ENCODE data around the gene ARHGDIA.
A peak's percentile ranks its signal among the peaks of the same experiment; 100 is the strongest.

Gene ARHGDIA

GRCh38 chr17:81888988-81889595, 18.0 kb upstream of the ARHGDIA start:
- no peak for DNase-seq (ENCODE audit: extremely low read depth in 1 of 2, low read depth in 1 of 2)

- no peak for DNase-seq (ENCODE audit: extremely low read depth in 1 of 2, low read depth in 1 of 2)
These were observed 17.2 kb upstream of the ARHGDIA start for GRCh38 chr17:81888105-81888987.

DNA sequence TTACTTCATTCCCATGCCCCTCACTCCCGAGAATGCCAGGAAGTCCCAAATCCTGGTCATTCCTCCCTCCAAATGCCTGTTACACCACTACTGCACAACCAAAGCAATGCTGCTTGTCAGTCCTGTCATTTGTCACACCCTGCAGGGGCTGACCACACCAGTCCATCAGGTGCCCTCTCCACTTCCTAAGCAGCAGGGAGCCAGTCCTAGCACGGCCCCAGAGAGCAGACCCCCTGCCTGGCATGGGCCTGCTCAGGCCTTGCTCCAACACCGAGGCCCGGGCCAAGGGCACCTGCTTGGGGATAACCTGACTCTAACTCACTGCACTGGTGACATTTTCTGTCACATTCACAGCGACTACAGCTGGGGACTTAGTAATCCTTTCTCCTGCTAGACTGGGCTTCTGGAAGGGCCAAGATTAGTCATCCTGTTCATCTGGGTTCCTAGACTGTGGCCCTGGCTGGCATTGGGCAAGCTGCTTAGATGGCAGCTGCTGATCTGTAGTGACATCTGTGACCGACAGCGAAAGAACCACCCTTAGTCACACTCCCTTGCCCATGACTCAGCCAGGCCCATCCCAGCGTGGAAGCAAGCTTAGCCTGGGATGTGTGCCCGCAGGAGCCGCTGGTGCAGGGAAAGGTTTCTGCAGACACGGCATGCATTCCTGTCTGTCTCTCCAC, 14.9 kb upstream of the ARHGDIA start:
- DNase-seq (ENCODE audit: extremely low read depth in 1 of 2, low read depth in 1 of 2), result no peak

DNA sequence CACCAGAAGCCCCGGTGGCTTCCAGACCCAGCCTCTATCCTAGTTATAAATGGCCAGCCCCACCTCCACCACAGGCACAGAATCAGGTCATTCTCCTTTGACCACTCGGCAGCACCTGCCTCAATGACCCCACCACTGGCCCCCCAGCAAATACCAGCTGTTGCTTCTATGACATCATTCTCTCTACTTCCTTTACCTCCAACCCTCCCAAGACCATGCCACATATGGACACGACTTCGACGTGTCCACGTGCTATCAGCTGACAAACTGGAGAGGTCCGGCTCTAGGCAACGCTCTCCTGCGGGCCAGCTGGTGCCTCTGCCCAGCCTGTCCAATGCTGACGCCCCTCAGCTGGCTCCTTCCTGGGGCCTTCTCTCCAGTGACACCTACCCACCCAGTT, 14.3 kb upstream of the ARHGDIA start:
- DNase-seq (ENCODE audit: extremely low read depth in 1 of 2, low read depth in 1 of 2), result no peak

DNA sequence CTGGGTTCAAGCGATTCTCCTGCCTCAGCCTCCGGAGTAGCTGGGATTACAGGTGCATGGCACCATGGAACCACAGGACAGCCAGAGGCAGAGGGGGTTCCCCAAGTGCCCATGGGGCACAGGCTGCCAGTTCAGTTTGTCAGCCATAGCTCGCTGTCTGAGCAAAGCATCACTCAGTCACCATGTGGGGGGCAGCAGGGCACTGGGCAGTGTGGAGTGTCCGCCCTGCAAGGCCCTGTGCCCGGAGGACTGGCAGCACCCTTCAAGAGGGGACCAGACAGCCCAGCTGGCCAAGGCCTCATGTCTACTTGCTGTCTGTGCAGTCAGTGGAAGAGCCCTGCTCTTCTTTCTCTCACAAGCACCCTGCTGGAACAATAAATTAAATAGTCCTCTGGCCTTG, 13.8 kb upstream of the ARHGDIA start:
- DNase-seq (ENCODE audit: extremely low read depth in 1 of 2, low read depth in 1 of 2), result no peak

GRCh38 chr17:81884520-81884919, 13.4 kb upstream of the ARHGDIA start:
- DNase-seq (ENCODE audit: extremely low read depth in 1 of 2, low read depth in 1 of 2), result no peak

GRCh38 chr17:81879121-81879520, 8.0 kb upstream of the ARHGDIA start:
- no peak for DNase-seq (ENCODE audit: extremely low read depth in 1 of 2, low read depth in 1 of 2)

DNA sequence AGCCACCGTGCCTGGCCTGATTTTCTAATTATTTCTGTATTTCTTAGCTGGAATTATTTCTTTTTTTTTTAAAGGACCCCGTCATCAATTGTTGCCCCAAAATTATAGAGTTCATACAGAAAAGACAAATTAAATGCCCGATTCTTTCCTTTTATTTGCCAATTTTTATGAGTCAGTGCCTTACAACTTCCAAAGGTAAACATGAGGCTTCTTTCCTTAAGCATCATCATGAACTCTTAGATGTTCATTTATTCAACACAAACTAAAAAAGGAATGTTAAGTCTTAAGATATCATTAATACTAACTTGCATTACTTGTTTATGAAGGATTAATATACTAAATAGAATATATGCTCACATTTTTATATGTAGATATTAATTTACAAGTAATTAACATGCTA, 7.2 kb upstream of the ARHGDIA start:
- DNase-seq (ENCODE audit: extremely low read depth in 1 of 2, low read depth in 1 of 2), result no peak

DNA sequence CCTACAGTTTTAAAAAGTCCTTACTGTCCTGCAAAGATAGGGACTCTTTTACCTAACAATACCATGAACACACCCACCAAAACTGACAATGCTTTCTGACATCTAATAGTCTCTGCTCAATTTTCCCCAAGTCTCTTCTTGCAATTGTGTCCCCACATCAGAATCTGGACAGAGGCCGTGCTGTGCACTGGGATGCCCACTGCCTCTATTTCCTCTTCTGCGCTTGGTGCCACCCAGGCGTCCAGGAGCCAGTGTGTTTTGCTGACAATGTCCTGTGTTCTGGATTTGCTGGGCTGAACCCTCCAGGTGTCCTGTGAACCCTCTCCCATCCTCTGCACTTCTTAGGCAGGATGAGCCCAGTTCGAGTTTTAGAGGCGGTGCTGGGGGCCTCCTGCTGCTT, 6.4 kb upstream of the ARHGDIA start:
- no peak for DNase-seq (ENCODE audit: extremely low read depth in 1 of 2, low read depth in 1 of 2)

DNA sequence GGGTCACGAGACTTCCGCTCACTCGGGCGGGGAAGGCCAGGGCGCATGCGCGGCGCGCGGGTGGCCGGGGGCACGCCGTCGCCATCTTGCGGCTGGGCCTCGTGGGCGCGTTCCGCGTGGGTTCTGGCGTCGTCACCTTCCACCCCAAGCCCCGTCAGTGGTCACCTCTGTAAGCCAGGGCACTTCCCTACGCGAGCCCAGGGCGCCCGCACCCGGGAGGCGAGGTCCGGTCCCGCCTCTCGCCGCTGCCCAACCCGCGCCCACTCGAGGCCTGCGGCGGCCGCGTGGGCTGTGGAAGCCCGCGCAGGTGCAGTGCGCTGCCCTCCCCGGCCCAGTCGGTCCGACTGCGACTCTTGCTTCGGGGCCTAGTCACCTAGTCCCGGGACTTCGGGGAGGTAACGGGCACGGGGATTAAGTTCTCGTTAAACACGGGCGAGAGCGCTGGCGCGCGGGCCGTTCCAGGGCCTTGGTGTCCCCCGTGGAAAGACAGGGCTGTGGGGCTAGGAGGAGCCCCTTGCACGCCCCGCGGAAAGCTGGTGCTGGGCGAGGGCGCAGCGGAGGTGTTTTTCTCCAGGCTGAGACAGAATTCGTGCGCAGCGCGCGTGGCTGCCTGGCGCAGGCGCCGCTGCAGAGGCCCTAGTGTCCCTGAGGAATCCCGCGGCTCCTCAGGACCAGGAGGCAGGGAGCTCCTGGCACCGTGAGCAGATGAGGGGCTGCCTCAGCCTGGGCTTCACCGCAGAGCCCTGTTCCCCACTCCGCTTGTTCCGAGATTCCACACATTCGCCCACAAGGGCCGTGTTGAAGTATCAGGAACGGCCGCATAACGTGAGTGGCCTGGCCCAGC, 472 bp upstream of the ARHGDIA start:
- peak; percentile 92 to 96 for DNase-seq (ENCODE audit: extremely low read depth in 1 of 2, low read depth in 1 of 2)

DNA sequence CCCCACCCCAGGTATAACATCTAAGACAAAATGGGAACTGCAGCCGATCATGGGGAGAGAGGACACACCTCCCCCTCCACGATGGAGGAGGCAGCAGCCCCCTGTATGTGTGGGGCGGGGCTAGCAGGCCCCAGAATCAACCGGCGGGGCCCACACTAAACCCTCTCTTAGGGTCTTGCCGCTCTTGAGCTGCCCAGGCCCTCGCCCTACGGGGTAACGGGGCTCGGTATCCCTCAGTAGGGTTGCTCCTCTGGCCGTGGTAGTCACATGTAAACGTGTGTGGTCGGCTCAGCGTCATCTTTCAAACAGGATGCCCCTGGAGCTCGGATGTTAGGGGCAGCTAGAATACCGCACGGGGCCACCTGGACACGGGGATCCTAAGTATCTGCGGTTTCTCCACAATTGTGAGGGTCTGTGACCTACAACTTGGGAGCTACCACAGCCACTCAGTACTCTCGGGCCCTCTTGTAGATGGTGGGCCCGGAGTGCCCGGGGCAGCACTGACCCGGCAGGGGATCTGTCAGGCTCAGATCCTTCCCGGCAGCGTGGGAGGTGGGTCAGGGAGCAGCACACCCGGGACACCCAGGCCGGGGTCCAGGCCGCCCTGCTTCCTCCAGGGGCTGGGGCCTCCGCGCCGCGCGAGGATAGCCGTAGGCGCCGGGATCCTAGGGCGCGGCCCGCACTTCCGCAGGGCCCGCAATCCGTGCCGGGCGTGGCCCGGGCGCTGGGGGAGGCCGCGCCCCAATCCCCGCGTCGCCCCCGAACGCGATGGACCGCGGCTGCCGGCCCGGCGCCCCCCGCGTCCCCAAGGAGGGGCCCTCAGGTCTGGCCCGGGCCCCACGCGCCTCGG, 781 bp downstream of the ARHGDIA start:
- DNase-seq (ENCODE audit: extremely low read depth in 1 of 2, low read depth in 1 of 2), result no peak

DNA sequence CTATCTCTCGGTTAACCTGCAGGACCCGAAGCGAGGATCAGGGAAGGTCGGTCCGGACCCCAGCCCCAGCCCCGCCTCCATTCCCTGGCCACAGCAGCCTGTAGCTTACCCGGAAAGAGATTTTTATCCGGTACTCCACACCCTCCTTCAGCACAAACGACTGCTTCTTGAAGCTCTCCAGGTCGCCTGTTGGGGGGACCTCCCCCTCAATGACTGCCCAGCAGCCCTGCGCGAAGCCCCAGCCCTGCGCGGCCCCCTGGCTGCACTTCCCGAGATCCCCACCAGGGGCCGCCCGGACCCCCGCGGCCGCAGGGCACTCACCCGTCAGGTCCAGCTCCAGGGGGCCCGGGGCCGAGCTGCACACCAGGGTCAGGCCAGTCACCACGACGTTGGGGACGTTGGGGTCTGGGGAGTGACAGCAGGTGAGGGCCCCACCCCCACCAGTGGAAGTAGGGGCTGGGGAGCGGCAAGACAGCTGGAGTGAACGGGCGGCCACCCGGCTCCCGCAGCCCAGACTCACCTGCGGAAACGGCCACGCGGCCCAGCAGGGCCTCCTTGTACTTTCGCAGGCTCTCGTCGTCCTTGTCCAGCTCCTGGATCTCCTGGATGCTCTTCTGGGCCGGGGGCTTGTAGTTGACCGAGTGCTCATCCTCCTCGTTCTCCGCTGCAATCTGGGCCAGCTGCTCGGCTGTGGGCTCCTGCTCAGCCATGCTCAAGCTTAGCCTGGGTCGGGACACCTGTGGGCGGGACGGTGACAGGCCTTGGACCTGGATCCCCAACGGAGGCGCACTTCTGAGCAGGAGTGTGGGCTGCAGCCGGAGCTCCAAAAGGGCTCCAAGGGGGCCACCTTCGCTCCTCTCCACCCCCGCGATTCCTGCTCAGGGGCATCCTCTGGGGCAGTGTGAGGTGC, 1.7 kb downstream of the ARHGDIA start:
- no peak for DNase-seq (ENCODE audit: extremely low read depth in 1 of 2, low read depth in 1 of 2)

- DNase-seq (ENCODE audit: extremely low read depth in 1 of 2, low read depth in 1 of 2), result no peak
These were observed 2.4 kb downstream of the ARHGDIA start for GRCh38 chr17:81868674-81869220.

GRCh38 chr17:81867991-81868673, 3.0 kb downstream of the ARHGDIA start:
- DNase-seq (ENCODE audit: extremely low read depth in 1 of 2, low read depth in 1 of 2), result no peak

GRCh38 chr17:81867170-81867990, 3.8 kb downstream of the ARHGDIA start:
- no peak for DNase-seq (ENCODE audit: extremely low read depth in 1 of 2, low read depth in 1 of 2)

DNA sequence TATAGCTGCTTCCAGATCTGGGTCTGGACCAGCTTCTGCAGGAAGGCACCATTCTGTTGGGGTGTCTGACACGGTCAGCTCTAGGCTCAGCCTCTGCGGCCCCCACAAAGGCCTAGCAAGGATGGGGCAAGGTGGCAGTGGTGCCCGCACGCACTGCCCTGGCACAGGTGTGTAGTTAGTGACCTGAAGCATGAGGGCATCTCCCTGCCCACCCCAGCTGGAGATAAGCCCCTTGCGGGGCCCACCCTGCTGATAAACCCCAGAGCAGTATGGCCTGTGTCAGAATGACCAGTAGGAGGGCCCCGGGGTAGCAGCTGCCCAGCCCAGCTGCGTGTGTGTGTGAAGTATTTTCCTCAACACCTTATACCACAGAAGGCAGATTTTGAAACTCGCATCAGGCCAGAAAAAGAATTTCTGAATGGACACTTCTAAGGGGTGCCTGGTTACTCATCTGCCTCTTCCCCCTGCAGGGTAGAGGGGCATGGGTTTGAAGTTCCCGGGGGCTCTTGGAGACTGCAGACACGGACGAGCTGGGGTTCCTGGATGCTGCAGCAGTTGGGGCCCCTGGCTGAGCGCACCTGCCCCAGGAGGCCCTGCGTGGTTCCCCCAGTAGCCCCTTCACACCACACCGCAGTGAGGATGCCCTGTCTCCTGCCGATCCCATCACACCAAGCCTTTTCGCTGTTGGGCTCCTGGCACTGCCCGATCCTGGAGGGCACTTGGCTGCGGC, 4.5 kb downstream of the ARHGDIA start:
- no peak for DNase-seq (ENCODE audit: extremely low read depth in 1 of 2, low read depth in 1 of 2)
